Epithelial cell of esophagus (primary cell): Measurements from ENCODE around the gene AKNA.

ENCODE experiments used
- DNase-seq: peaks from one replicate; pipeline ENCODE4 v3.0.0; 2010; ENCODE audit warnings: low read depth
- H3K4me3 ChIP-seq: 2 replicates; pipeline ENCODE4 v1.5.1; 2011; ENCODE audit warnings: mild to moderate bottlenecking, low read length, control low read depth
- CTCF ChIP-seq: IDR thresholded peaks from 2 replicates; pipeline ENCODE4 v1.5.1; 2011; ENCODE audit warnings: low read depth, mild to moderate bottlenecking, low read length, control low read depth, inconsistent platforms; ENCODE audit not compliant: insufficient read depth; ENCODE audit errors: missing control alignments

Gene AKNA

GRCh38 chr9:114376586-114377445 lies 11.0 kb downstream of the AKNA start:
- TF ChIP-seq CTCF, result no peak
- no peak overlapping the region for H3K4me3 ChIP-seq
- no peak for DNase-seq

- no peak for TF ChIP-seq CTCF
- no peak overlapping the region for H3K4me3 ChIP-seq
- no peak for DNase-seq
Observed at GRCh38 chr9:114375386-114376175, 12.2 kb downstream of the AKNA start.

- DNase-seq, result no peak
- no peak overlapping the region for H3K4me3 ChIP-seq
- no peak for TF ChIP-seq CTCF
Observed at GRCh38 chr9:114374936-114375335, 12.8 kb downstream of the AKNA start.

GRCh38 chr9:114373960-114374730 lies 13.6 kb downstream of the AKNA start:
- TF ChIP-seq CTCF, result no peak
- no peak overlapping the region for H3K4me3 ChIP-seq
- DNase-seq, result no peak

DNA sequence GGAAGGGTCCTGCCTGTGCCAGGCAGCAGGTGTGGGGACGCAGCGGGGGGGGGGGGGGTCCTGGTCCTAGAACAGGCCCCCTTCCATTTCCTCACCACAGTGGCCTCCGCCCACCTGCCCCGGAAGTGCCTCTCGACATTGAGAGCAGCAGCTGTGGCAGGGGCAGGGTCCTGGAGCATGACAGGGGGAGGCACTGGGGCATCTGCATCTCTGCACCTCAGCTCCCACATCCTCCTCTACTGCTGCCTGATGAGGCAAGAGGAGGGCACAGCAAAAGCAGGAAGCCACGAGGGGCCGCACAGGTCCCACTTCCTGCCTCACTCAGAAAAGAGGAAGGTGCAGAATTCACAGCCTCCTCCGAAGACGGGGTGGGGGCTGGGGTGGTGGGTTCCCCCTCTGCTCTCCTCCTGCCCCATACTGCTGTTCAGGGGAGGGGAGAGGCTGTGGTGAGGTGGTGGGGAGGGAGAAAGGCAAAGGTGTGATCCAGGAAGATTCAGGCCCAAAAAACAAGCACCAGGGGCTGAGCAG lies 14.8 kb downstream of the AKNA start:
- no peak for DNase-seq
- TF ChIP-seq CTCF, result no peak
- no peak overlapping the region for H3K4me3 ChIP-seq
